NOMO-1 treated with DMSO at 0.1 percent for 48 hours (cell line): ENCODE measurements around the gene SUCLG2.
"Not testable (repeated sequence)": the region's sequence is repeated elsewhere in the genome, so short reads cannot be mapped to it uniquely, and the experiment has no call there.

ENCODE experiments used
- DNase-seq: peaks from one replicate; lab custom pipeline; 2025; ENCODE audit not compliant: unreplicated experiment; lab: John Stamatoyannopoulos, UW

The SUCLG2 gene

DNA sequence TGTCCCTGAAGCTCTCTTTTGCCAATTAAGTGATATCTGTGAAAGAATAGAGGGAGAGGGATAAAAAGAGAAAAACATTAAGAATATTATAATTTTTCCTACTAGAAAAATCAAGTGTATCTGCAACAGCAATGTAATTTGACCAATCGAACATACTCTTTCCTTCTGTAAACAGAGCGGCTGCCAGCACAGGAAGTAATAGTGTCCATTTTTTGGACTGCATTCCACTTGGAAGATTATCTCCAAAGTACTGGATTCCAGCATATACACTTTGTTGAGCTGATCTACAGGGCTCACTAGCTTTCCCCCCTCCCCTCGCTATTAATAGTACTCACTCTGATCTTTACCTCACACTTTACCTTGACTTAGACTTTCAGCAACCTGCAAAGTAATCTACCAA, 90.4 kb downstream of the SUCLG2 start:
- no peak for DNase-seq

DNA sequence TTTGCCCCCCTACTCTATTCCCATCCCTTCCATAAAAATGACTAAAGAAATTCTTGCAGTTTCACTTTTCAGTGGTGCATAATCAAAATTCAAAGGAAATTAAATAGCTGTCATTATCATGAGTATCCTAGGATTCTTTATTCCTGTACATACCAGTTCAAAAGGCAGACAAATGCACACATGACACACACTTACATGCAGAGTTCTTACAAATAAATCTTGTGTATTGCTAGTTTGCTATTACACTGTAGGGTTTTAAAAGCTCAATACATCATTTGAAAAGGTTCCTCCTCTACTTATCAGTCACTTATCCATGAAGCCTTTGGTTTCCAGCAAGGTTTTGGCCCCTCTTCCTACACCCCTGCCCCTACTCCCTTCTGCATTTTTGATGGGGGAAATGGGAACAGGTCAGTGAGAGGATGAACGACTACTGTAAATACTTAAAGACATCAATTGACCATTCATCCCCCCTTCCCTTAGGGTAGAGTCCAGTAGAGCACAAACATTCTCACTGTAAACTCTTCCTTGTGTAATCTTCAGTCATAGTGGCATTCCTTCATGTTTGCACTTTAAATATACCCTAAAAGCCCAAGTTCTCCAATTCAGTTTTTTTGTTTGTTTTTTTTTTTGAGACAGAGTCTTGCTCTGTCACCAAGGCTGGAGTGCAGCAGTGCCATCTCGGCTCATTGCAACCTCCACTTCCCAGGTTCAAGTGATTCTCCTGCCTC, 92.6 kb downstream of the SUCLG2 start:
- DNase-seq, result no peak

DNA sequence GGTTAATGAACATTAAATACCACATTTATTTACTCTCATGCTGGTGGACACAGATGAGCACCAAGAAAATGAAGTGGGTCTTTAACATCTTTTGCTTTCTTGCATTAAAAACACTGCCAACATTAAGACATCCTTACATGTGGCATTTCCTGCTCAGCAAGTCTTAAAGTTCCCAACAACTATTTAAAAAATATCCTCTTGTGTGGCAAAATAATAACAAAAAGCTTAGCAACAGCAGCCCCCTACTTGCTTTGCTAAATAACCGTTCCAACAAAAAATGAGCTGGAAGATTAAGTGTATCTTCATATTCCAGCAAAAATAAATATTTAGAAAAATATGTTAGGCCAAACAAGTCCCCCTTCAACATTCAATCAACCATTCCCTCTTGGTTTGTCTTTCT, 93.1 kb downstream of the SUCLG2 start:
- DNase-seq, result no peak

DNA sequence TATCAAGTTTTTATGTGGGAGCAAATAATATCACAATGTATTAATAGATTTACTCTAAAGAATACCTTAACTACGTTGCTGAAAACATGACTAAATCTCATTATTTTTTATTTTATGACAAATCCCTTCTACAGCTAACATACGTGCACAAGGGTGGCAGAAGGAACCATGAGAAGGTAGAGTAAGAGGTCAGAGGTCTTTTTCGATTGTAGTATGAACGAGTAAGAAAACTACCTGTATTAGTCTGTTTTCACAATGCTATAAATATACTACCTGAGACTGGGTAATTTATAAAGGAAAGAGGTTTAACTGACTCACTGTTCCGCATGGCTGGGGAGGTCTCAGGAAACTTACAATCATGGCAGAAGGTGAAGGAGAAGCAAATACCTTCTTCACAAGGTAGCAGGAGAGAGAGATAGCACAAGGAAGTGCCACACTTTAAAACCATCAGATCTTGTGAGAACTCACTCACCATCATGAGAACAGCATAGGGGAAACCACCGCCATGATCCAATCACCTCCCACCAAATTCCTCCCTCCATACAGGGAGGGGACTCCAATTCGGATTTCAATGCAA, 95.3 kb downstream of the SUCLG2 start:
- DNase-seq, result no peak

DNA sequence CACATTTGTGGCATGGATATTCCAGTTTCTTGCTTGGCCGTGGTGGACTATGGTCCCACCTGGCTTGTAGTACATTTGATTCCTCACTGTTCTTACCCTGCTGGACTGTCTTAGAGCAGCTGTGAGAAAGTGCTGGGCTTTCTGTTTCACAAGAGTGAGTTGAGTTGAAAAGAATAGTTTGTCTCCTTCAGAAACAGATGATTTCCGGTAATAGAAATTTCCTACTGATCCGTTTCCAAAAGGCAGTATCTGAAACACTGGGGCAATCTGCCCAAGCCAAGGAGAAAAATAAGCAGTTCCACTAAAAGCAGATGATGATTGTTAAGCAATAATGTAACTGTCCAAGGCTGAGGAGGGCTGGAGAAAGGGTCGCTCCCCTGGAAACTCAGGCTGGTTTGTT, 96.0 kb downstream of the SUCLG2 start:
- no peak for DNase-seq

DNA sequence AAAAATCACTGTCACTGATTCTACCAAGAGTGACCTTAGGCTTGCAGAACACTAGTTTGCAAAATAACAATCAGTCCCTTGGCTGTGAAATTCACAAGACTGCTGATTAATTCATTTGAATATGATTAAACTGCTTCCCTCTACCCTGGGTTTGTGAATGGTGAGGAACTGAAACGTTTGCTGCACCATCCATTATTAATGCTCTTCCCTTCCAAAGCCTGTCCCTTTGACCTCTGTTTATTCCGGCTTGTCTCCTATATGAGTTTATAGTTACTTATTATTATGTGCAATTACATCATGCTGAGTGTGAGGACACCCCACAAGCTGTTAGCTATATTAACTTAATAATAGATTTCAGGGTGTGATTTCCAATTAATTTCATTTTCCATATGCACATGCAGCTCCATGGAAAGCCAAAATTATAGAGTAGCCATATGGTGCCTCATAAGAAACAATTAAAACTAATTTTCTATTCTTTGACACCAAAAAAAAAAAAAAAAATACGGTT, 96.5 kb downstream of the SUCLG2 start:
- no peak for DNase-seq

DNA sequence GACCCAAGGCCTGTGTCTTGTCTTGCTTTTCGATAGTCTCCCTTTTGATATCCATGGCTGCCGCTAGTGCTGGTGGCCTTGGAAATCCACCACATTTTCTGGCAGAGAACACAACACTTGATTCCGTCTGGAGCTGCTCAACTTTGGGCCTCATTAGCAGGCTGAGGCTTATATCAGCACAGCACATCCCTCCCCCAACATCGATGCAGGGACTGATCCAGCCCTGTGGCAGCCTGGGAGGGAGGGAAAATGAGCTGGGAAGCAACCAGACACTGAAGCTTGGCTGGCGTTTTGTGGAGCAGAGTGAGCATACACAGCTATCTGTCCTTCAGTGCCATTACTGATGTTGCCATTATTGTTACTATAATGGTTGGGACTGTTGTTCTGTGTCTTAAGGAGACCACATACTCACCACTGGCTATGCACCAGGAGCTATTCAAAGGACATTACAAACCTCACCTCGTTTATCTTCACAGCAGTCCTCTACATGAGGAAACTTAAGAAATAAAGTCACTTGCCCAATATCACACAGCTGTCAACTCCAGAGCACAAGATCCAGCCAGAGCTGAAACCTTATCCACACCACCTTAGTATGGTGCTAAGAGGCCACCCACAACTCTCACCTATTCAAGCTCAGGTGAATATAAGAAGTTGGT, 102.9 kb downstream of the SUCLG2 start:
- DNase-seq, result no peak

DNA sequence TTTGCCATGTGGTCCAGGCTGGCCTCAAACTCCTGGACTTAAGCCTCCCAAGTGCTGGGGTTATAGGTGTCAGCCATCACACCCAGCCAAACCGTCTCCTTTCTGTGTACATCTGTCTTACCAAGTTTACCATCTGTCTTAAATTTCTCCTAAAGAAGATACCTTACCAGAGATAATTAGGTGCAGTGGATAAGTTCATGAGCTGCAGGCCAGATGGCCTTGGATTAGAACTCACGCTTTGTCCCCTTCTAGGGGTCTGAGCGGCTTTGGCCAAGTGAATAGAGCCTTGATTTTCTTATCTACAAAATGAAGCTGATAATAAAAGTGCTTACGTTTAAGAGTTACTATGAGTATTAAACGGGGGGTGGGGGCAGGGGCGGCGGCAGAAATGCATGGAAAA, 103.9 kb downstream of the SUCLG2 start:
- no peak for DNase-seq

DNA sequence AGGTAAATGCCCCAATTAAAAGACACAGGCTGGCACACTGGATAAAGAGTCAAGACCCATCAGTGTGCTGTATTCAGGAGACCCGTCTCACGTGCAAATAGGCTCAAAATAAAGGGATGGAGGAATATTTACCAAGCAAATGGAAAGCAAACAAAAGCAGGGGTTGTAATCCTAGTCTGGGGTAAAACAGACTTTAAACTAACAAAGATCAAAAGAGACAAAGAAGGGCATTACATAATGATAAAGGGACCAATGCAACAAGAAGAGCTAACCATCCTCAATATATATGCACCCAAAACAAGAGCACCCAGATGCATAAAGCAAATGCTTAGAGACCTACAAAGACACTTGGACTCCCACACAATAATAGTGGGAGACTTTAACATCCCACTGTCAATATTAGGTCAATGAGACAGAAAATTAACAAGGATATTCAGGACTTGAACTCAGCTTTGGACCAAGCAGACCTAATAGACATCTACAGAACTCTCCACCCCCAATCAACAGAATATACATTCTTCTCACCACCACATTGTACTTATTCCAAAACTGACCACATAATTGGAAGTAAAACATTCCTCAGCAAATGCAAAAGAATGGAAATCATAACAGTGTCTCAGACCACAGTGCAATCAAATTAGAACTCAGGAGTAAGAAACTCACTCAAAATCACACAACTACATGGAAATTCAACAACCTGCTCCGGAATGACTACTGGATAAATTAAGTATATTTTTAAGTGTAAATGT, 111.7 kb downstream of the SUCLG2 start:
- DNase-seq, result not testable (repeated sequence)

DNA sequence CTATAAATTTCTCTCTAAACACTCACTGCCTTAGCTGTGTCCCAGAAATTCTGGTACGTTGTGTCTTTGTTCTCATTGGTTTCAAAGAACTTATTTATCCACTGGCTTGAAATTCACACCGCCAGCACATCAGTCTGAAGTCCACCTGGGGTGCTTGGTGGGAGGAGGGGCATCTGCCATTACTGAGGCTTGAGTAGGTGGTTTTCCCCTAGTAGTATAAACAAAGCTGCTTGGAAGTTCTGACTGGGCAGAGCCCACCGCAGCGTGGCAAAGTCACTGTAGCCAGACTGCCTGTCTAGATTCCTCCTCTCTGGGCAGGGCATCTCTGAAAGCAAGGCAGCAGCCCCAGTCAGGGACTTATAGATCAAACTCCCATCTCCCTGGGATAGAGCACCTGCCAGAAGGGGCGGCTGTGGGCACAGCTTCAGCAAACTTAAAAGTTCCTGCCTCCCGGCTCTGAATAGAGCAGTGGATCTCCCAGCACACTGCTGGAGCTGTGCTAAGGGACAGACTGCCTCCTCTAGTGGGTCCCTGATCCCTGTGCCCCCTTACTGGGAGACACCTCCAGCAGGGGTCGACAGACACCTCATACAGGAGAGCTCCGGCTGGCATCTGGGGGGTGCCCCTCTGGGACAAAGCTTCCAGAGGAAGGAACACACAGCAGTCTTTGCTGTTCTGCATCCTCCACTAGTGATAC, 114.1 kb downstream of the SUCLG2 start:
- no peak for DNase-seq

DNA sequence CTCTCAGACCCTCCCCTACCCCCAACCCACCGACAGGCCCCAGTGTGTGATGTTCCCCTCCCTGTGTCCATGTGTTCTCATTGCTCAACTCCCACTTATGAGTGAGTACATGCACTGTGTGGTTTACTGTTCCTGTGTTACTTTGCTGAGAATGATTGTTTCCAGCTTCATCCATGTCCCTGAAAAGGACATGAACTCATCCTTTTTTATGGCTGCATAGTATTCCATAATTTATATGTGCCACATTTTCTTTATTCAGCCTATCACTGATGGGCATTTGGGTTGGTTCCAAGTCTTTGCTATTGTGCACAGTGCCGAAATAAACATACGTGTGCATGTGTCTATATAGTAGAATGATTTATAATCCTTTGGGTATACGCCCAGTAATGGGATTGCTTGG, 117.2 kb downstream of the SUCLG2 start:
- DNase-seq, result not testable (repeated sequence)

DNA sequence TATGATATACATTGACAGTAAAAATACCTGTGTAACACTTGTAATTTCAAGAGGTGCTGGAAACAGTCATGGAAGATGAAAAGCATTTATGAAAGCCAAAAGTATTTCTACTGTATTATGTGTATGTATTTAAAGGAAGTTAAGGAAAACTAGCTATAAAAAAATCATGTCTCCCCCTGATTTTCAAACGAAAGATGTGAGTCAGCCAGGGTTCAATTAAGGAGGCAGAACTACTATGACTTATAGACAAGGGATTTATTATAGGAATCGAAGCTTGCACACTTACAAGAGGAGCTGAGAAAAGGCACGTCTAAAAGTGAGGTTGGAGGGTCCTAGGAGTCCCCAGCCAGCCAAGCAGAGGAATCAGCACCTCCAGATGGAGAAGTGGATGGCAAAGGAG, 119.4 kb downstream of the SUCLG2 start:
- no peak for DNase-seq

DNA sequence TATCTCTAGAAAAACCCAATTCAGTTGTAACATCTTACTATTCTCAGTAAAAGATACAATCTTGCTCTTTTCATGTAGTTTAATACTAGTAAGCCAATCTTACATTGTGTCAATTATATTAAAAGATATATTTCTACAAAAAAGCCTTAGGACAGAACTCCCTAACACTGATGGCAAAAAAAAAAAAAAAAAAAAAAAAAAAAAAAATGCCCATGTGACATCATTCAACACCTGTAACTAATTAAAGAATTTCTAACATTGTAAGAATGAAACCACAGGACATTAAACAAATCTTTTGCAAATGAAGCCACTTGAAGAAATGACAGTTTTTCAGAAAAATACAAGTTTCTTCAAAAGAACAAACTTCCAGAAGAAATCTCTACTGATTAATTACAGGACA, 119.8 kb downstream of the SUCLG2 start:
- DNase-seq, result no peak

DNA sequence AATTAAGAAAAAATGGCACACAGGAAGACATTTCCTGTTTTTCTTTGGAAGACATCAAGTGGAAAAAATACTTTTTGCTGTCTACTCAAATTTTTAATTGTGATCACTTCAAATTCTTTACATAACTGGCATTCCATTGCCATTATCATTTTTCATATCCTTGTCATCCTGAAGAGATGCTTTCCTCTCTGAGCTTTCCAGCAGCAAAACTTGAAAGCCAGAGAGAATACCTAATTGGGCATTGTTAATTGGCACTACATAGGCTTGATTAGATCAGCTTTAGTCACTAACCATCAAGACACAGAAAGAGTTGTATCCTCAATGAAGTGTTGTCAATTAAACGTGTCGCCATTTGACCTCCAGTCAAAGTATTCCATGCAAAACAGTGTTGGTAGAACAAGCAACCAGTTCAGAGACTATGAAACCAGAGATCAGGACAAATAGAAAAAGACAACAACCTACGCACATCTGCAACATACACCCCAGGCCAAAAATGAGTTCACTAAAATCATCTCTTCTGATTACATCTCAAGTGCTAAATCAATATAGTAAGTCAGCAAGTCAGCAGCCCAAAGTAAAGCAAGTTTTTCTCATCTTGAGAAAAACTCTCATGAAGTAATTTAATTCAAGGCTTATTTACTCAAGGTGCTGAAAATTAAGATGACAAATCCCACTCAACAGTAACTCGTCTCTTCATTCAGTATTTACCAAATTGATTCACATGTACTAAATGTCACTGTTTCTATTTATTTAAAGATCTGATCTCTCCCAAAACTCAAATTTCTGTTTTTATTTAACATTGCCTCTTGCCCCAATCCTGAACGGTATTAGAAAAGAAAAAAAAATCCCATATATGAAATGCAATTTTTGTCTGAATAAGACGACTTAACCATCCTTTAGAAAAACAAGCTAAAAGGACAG, 123.0 kb downstream of the SUCLG2 start:
- DNase-seq, result no peak

DNA sequence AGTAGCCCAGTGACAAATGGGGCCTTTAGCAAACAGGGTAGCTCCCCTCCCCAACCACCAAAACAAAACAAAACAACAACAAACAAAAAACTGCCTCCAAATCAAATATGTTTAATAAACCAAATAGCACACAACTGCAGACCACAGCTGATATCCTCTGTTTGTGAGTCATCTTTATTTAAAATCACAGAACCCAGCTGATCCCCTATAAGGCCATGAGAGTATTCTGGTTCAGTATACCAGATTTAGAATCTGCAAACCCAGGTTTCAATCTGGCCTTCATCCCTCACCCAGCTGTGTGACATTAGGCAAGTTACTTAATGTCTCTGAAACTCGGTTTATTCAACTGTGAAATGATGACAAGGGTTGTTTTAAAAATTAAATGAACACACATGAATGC, 124.5 kb downstream of the SUCLG2 start:
- DNase-seq, result no peak

DNA sequence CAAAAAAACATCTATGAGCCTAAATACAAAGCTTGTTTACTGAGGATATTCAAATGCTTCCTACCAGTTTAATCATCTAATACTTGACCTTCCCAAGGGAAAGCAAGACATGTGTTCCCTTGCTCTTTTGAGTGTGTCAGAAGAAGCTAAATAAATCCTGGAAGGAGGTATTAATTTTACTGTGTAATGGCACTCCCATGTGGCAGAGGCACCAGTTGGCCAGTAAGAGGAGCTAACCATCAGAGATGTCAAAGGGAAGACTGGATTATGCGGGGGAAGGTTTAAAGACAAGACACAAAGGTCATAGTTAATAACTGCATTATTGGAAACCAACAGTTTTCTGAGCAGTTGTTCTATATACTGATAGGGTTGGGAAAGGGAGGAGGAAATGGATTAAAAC, 125.1 kb downstream of the SUCLG2 start:
- no peak for DNase-seq

DNA sequence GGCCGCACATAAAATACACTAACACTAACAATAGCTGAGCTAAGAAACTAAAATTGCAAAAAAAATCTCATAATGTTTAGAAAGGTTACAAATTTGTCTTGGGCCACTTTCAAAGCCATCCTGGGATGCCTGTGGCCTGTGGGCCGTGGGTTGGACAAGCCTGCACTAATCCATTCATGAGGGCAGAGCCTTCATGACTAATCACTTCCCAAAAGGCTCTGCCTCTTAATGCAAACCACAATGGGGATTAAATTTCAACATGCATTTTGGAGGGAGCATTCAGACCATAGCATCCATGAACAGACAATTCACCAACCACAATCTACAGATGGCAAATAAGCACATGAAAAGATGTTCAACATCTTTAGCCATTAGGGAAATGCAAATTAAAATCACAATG, 128.2 kb downstream of the SUCLG2 start:
- DNase-seq, result no peak

DNA sequence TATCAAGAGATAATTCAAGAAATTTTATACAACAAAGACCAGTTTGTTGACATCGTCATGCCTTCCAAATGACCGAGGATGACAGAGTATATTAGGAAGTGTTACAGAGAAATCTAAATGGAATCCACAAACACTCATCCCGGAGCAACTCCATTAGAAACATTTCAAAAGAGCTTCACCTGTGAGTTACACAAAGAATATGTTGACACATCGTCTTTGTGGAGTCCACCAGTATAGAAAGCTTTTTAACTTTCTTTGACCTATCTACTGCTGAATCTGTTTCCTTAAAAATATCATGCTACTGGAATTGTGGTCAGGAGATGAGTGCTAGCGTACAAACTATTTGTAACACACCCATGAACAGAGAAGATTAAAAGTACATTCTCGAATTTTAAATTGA, 130.4 kb downstream of the SUCLG2 start:
- no peak for DNase-seq

DNA sequence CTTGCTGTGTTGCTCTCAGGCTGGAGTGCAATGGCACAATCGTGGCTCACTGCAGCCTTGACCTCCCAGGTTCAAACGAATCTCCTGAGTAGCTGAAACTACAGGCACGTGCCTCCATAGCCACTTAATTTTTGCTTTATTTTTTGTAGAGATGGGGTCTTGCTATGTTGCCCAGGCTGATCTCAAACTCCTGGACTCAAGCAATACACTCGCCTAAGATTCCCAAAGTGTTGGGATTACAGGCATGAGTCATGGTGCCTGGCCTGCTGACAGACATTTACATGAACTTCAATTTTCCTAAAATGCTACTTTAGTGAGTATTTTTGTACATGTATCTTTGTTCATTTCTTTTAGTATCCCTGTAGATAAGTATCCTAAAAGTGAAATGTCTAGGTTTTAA, 132.3 kb downstream of the SUCLG2 start:
- DNase-seq, result no peak

DNA sequence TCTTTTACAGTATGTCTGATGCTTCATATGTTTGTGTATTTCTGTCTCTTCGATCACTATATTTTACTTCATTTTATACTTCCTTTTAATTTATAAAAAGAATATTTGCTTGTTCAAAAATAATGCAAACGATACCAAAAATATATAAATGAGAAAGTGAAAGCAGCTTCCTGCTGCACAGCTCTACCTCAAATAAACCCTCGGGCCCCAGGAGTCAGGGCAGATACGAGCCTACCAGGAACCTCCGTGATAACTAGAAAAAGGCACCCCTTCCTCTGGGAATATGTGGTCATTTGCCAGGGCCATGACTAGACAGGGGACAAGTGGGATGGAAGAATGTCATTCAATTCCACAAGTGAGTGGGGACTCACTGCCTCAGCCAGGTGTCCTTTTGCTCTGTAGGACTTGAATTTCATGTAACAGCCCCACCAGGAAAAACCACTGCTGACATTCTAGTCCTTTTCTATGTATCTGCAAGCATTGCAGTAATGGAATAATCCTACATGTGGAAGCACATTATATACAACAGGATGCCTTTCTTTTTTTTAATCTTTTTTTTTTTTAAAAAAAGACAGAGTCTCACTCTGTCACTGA, 133.3 kb downstream of the SUCLG2 start:
- no peak for DNase-seq
